GM10847 (cell line): ENCODE data around the gene DNMT3A.

Source experiments
- POLR2A ChIP-seq: IDR thresholded peaks from 2 replicates; pipeline ENCODE4 v1.6.1; 2011; ENCODE audit not compliant: insufficient read length; ENCODE audit errors: extremely low read depth

Gene DNMT3A

GRCh38 chr2:25230198-25230947 is 111.4 kb downstream of the DNMT3A start:
- TF ChIP-seq POLR2A, result no peak

GRCh38 chr2:25229279-25230197 is 112.2 kb downstream of the DNMT3A start:
- TF ChIP-seq POLR2A, result no peak

GRCh38 chr2:25228848-25229278 is 112.9 kb downstream of the DNMT3A start:
- TF ChIP-seq POLR2A, result no peak

- no peak for TF ChIP-seq POLR2A
Measured at GRCh38 chr2:25227576-25227975, 114.1 kb downstream of the DNMT3A start.

- TF ChIP-seq POLR2A, result no peak
Measured at GRCh38 chr2:25226827-25227226, 114.9 kb downstream of the DNMT3A start.

GRCh38 chr2:25222477-25223121 is 119.1 kb downstream of the DNMT3A start:
- TF ChIP-seq POLR2A, result no peak

GRCh38 chr2:25221579-25221978 is 120.1 kb downstream of the DNMT3A start:
- TF ChIP-seq POLR2A, result no peak

- TF ChIP-seq POLR2A, result no peak
Measured at GRCh38 chr2:25220313-25220712, 121.4 kb downstream of the DNMT3A start.

- TF ChIP-seq POLR2A, result no peak
Measured at GRCh38 chr2:25219621-25220020, 122.1 kb downstream of the DNMT3A start.

GRCh38 chr2:25218100-25218499 is 123.6 kb downstream of the DNMT3A start:
- no peak for TF ChIP-seq POLR2A

GRCh38 chr2:25215948-25216679 is 125.6 kb downstream of the DNMT3A start:
- peak; percentile 47 for TF ChIP-seq POLR2A

- TF ChIP-seq POLR2A, result no peak
Measured at GRCh38 chr2:25215232-25215631, 126.5 kb downstream of the DNMT3A start.

- no peak for TF ChIP-seq POLR2A
Measured at GRCh38 chr2:25213229-25213628, 128.5 kb downstream of the DNMT3A start.

- no peak for TF ChIP-seq POLR2A
Measured at GRCh38 chr2:25207078-25207545, 134.6 kb downstream of the DNMT3A start.

GRCh38 chr2:25204190-25204838 is 137.4 kb downstream of the DNMT3A start:
- no peak for TF ChIP-seq POLR2A

GRCh38 chr2:25202275-25202674 is 139.4 kb downstream of the DNMT3A start:
- TF ChIP-seq POLR2A, result no peak
